BJ (cell line): ENCODE data around the gene AQP9. TPM values are rescaled to one million over a fixed set of nuclear protein-coding genes. Genes with fewer than 3 reads are reported as not detected.

Source experiments
- CTCF ChIA-PET: fragments of 350-600 bp; formaldehyde crosslinking; extraction: SDS; loops from one replicate; lab custom pipeline; 2021; ENCODE audit warnings: antibody characterized with exemption, inconsistent platforms; lab: Yijun Ruan, JAX
- POLR2A ChIA-PET: fragments of 300-600 bp; sonication (Branson Sonifier 250); formaldehyde crosslinking; extraction: SDS; loops from one replicate; lab custom pipeline; 2021; ENCODE audit warnings: antibody characterized with exemption; lab: Charles Lee
- DNase-seq: peaks from one replicate; pipeline ENCODE4 v3.0.0-alpha.2; 2011; ENCODE audit warnings: low read depth
- H3K27me3 ChIP-seq: 2 replicates; pipeline ENCODE4 v1.6.0; 2011; ENCODE audit warnings: low read length; ENCODE audit not compliant: control insufficient read depth, insufficient read depth
- H3K36me3 ChIP-seq: 2 replicates; pipeline ENCODE4 v1.5.1; 2011; ENCODE audit warnings: low read length; ENCODE audit not compliant: control insufficient read depth, insufficient read depth
- H3K4me3 ChIP-seq: 2 replicates; pipeline ENCODE4 v1.5.1; 2011; ENCODE audit warnings: low read depth, mild to moderate bottlenecking, control low read depth, low read length
- CTCF ChIP-seq: IDR thresholded peaks from 2 replicates; pipeline ENCODE4 v1.5.1; 2011; ENCODE audit warnings: low read depth, mild to moderate bottlenecking, control low read depth, inconsistent platforms, low read length, moderate library complexity; ENCODE audit not compliant: insufficient read depth
- polyA plus RNA-seq: library from polyadenylated mRNA; depleted of rRNA; stranded (reverse); fragments of >200 nt; gene quantifications from 2 replicates; pipeline ENCODE4 v1.2.3, GENCODE V29; 2011

AQP9 gene
- polyA plus RNA-seq, 1 experiment: not detected

DNA sequence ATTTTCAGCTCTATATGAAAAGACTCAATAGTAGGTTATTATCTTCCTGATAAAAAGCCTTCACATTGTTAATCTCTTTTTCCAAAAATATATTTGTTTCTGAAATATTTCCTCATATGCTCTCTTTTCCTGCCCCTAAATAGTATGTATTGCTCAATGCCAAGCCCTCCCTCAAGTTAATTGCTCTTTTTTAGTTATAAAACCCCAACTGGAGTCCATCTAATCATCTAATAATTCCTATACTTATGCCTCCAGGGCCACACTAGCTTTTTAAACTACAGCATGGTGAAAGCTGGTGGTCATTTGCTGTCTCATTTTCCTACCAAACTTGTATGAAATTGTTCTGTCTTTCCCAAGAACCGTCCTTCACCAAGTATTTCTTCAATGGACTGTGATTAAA, 26.7 kb downstream of the AQP9 start:
- DNase-seq: no peak
- Histone ChIP-seq H3K36me3 (no peaks in the 10 kb centered on the region), H3K27me3 (peaks cover 3% of the 10 kb centered on the region; the same call in 1 of the 2 replicates), H3K4me3 (no peak overlapping the region)
- POLR2A ChIA-PET: no interaction called here
- no peak for TF ChIP-seq CTCF
- CTCF ChIA-PET: no interaction called here

GRCh38 chr15:58165661-58166060, 27.5 kb downstream of the AQP9 start:
- ChIA-PET CTCF (interaction anchor here (1.5 kb wide), 1 partner anchor 16 kb away, joined by 3 read pairs; no protein-coding TSS in a partner anchor), POLR2A (no interaction called here)
- H3K27me3 ChIP-seq: peaks cover 2% of the 10 kb centered on the region; the same call in 1 of the 2 replicates
- DNase-seq: no peak
- no peak overlapping the region for H3K4me3 ChIP-seq
- TF ChIP-seq CTCF: no peak
- H3K36me3 ChIP-seq: no peaks in the 10 kb centered on the region

DNA sequence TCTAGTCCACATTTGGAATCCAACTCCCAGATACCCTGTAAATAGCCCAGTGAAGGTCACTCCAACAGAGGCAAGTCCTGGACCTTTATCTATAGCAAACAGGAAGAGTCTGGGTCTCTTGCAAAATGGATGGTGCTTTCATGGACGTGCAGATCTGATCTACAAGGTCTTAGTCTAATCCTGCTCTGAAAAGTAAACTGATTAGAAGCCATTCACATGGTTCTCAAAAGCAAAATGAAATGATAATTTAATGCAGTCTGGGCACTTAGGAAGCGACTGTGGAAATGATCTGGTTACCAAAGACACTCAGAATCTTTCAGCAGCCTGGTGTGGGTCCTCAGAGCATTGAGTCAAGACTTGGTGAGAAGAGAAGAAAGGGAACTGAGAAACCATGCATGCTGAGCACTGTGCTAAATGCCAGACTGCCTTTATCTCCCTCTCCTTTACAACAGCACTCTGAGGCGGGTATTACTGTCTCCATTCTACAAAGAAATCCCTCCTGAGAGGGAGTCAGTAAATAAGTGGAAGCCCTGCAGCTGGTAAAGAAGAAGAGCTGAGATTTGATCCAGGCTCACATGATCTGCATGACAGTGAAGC, 29.0 kb downstream of the AQP9 start:
- H3K4me3 ChIP-seq: no peak overlapping the region
- POLR2A ChIA-PET: no interaction called here
- no peaks in the 10 kb centered on the region for H3K27me3 ChIP-seq
- DNase-seq: no peak
- CTCF ChIA-PET: interaction anchor here (1.5 kb wide), 1 partner anchor 15 kb away, joined by 3 read pairs; no protein-coding TSS in a partner anchor
- no peak for TF ChIP-seq CTCF
- no peaks in the 10 kb centered on the region for H3K36me3 ChIP-seq

- H3K36me3 ChIP-seq: no peaks in the 10 kb centered on the region
- no peak for DNase-seq
- POLR2A ChIA-PET: no interaction called here
- TF ChIP-seq CTCF: no peak
- peaks cover 2% of the 10 kb centered on the region for H3K27me3 ChIP-seq
- CTCF ChIA-PET: interaction anchor here (0.6 kb wide), 1 partner anchor 424 kb away, joined by 4 read pairs; no protein-coding TSS in a partner anchor
- H3K4me3 ChIP-seq: no peak overlapping the region
Observed at GRCh38 chr15:58169934-58170333, 31.8 kb downstream of the AQP9 start.

GRCh38 chr15:58171476-58172061, 33.4 kb downstream of the AQP9 start:
- TF ChIP-seq CTCF: no peak
- CTCF ChIA-PET: interaction anchor here (3.7 kb wide), 1 partner anchor 10 kb away, joined by 18 read pairs; no protein-coding TSS in a partner anchor
- Histone ChIP-seq H3K27me3 (peaks cover 2% of the 10 kb centered on the region), H3K36me3 (no peaks in the 10 kb centered on the region), H3K4me3 (no peak overlapping the region)
- POLR2A ChIA-PET: interaction anchor here (0.6 kb wide), 1 partner anchor 448 kb away, joined by 6 read pairs; no protein-coding TSS in a partner anchor
- no peak for DNase-seq
